Esophagus squamous epithelium (tissue), 4 donors: ENCODE data around the gene STK38.

Experiments used
- CTCF ChIP-seq, 6 experiments: fragments of 450-650 bp in 4 of 6; fragments of 200-600 bp in 2 of 6; sonication (generic) in 2 of 6; IDR thresholded peaks; one replicate each; pipeline ENCODE4 v1.5.1; 2016 to 2019; ENCODE audit warnings: antibody characterized with exemption in 6 of 6, mild to moderate bottlenecking in 4 of 6, moderate library complexity in 4 of 6
- POLR2A ChIP-seq, 4 donors: fragments of 450-650 bp; IDR thresholded peaks; one replicate each; pipeline ENCODE4 v1.6.1; 2017; ENCODE audit warnings: antibody characterized with exemption in 4 of 4, mild to moderate bottlenecking in 4 of 4, moderate library complexity in 3 of 4

DNA sequence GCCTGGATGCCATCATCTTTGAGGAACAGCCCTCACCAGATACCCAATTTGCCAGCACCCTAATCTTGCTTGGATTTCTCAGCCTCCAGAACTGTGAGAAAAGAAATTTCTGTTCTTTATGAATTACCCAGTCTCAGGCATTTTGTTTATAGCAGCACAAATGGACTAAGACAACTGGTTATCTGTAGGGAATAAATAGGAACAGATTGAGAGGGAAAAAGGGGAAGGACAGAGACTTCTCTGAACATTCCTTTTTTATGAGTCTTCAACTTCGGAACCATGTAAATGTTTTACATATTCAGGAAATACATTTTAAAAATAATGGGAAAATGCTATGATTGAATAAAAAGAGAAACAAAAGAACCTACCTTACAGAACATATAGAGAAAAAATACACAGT lies 83.6 kb downstream of the STK38 start:
- no peak for TF ChIP-seq POLR2A (IDR thresholded peaks at IDR 0.05)
- TF ChIP-seq CTCF (IDR thresholded peaks at IDR 0.05), result no peak
